Mammary epithelial cell (primary cell): Measurements from ENCODE around the gene PC.

Source experiments
- CTCF ChIP-seq, 2 donors: IDR thresholded peaks in 1 of 2; conservative IDR thresholded peaks in 1 of 2; 2 replicates each; pipeline ENCODE4 v1.5.1; 2011 to 2012; ENCODE audit warnings: inconsistent platforms in 2 of 2, low read length in 2 of 2, mild to moderate bottlenecking in 2 of 2, control low read depth in 1 of 2, low read depth in 1 of 2; ENCODE audit not compliant: insufficient read depth in 1 of 2; ENCODE audit errors: extremely low read depth in 1 of 2
- EZH2 ChIP-seq: IDR thresholded peaks from 2 replicates; pipeline ENCODE4 v1.6.1; 2012; ENCODE audit warnings: low read length, inconsistent platforms, borderline replicate concordance

DNA sequence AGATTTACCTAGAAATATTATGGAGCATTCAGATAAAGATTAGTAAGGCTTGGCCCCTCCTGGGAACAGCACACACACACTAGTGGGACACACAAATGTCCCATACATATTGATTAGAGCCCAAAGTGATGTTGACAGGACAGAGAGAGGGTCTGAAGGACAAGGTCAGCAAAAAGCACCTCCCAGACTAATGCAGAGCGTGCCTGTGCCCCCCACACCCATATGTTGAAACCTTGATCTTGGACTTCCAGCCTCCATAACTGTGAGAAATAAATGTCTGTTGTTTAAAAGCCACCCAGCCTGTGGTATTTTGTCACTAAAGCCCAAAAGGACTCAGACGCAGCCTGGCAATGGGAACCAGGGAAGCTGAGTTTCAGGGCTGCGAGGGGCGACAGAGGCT lies 73.7 kb downstream of the PC start:
- TF ChIP-seq CTCF (conservative IDR thresholded peaks at IDR 0.05 in 1 of 2, IDR thresholded peaks at IDR 0.05 in 1 of 2; ENCODE audit: extremely low read depth in 1 of 2, insufficient read depth in 1 of 2, low read depth in 1 of 2, low read length in 2 of 2) (no peak), EZH2 (no peak)
